ENCODE measurements around the gene RIN3.

The RIN3 gene

DNA sequence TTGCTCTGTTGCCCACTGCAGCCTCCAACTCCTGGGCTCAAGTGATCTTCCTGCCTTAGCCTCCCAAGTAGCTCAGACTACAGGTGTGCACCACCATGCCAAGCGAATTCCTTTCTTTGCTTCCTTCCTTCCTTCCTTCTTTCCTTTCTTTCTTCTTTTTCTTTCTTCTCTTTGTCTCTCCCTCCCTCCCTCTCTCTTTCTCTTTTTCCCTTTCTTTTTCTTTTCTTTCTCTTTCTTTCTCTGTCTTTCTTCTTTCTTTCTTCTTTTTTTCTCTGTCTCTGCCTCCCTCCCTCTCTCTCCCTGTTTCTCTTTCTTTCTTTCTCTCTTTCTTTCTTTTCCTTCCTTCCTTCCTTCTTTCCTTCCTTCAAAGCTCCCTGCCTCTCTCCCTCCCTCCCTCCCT lies 182.0 kb downstream of the RIN3 start:
- DNase-seq = no peak

DNA sequence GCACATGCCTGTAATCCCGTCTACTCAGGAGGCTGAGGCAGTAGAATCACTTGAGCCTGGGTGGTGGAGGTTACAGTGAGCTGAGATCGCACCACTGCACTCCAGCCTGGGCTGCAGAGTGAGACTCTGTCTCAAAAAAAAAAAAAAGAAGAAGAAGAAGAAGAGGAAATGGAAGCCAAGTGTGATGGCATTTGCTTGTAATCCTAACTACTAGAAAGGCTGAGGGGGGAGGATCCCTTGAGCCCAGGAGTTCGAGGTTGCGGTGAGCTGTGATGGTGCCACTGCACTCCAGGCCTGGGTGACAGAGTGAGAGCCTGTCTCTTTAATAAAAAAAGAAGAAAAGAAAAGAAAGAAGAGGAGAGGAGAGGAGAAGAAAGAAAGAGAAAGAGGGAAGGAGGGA lies 182.8 kb downstream of the RIN3 start:
- DNase-seq = no peak

DNA sequence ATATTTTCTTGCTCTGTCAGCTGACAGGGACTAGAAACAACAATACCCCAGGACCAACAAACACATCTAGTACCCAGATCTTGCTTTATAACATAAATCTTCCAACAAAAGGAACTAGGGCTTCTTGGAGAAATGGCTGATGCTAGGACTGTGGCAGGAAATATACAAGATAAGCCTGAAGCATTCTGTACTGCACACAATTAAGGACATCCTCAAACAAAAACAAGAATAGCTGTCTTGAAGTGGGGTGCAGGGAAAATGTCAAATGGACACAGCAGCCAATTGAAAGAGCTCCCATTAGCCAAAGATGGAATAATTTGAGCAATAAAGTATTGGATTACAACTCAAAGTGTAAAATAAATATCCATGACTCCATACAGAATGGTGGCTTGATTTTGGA lies 184.8 kb downstream of the RIN3 start:
- no peak for DNase-seq

DNA sequence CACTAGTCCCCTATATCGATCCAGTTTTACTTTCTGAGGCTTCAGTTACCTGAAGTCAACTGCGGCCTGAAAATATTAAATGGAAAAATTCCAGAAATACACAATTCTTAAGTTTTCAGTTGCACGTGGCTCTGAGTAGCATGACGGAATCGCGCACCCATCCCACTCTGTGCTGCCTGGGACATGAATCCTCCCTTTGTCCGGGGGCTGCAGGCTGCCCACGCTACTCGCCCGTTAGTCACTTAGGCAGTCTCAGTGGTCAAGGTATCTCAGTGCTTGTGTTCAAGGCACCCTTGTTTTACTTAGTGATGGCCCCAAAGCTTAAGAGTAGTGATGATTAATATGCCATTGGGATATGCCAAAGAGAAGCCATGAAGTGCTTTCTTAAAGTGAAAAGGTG lies 188.2 kb downstream of the RIN3 start:
- DNase-seq = no peak

DNA sequence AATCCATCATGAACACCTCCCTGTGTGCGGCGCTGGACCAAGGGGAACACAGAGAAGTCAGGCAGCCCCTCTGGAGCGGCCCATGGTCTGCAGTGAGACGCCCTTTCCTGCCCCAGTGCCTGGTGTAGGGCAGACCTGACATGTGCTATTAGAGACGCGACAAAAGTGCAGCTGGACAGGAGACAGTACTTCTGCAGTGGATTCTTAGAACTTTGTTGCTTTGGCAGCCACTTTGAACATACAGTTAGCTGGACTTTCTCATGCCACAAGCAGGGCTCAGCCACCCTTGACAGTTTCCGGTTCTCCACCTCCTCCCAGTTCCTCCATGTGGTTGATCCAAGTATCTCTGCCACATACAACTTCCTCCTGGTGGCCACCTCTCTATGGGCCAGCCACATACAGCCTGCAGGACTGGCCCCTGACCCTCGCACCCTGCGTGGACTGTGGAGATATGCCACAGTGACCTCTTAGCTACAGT lies 188.9 kb downstream of the RIN3 start:
- no peak for DNase-seq

DNA sequence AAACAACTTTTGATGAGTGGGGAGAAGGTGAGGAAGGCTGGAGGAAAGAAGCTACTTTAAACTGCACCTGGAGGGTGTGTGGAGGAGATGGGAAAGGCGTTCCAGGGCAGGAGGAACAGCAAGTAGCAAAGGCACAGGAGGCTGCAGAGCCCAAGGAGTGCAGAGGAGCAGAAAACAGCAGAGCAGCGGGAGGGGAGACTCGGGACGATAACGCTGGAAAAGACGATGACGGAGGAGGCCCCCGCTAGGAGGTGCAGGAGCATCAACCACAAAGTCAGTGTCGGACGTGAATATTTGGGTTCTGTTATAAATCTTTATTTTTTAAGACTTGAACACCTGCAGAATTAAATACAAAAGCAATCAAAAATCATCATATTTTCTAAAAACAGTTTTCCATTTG lies 189.9 kb downstream of the RIN3 start:
- no peak for DNase-seq

DNA sequence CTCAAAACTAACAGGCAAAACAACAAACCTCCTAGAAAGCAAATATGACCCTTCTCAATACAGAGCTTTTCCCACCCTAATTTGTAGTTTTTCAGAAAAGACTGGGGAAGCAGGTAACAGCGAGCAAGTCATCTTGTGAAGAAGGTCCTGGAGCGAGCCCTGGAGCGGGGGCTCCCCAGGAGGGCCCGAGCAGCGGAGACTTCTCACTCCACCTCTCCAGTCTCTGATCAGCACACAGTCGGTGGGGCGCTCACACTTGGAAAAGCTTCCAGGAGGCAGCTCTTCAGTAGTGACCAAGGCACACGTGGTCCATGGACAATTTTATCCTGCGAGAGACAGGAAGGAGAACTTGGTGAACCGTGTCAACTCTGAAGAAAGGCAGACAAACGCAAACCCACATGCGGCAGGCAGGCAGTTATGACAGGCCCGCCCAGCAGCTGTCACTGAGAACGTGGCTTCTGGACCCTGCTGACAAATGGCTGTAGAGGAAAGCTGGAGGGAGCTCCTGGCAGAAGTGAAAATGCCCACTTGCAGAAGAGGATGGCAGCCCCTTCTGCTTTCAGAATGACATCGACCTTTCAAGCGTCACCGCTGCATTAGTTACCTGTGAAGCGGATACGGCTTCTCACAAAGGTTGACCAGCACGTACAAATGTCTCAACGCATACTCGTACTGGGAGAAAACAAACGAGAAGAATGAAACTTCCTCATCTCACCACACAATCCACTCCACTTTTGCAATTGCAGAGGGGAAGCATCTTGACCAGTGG lies 190.6 kb downstream of the RIN3 start:
- DNase-seq = no peak

DNA sequence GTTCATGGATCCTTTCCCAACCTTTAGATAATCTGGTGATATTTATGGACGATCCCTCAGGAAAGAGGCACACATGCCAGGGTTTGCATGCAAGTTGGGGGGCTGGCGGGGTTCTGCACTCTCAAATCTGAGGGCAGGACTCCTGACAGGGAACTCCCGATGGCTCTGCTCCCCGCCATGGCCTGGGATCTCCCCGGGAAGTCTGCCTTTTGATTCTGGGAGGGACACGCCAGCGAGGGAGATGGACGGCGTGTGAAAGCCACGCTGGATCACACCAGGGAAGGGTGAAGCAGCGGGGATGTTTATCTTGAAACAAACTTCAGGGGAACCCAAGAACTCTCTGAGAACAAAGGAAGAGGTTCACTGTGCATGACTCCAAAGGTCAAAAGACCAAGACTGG lies 191.2 kb downstream of the RIN3 start:
- DNase-seq = no peak

DNA sequence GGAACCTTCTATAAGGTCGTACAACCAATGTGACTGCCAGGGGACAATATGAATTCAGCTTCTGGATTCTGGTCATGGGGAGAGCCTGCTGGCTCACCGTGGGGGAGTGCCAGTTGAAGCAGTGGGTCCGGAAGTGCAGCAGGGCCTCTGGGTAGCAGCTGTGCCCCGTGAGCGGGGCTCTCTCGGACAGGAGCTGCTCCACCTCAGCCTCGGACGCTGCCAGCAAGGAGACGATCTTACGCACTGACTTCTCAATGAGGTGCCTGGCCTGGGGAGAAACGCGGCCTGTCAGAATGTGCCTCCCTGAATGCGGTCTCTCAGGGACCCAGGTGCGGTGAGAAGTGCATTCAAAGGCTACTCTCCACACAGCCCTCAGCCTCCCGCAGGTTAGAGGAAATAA lies 192.8 kb downstream of the RIN3 start:
- no peak for DNase-seq

DNA sequence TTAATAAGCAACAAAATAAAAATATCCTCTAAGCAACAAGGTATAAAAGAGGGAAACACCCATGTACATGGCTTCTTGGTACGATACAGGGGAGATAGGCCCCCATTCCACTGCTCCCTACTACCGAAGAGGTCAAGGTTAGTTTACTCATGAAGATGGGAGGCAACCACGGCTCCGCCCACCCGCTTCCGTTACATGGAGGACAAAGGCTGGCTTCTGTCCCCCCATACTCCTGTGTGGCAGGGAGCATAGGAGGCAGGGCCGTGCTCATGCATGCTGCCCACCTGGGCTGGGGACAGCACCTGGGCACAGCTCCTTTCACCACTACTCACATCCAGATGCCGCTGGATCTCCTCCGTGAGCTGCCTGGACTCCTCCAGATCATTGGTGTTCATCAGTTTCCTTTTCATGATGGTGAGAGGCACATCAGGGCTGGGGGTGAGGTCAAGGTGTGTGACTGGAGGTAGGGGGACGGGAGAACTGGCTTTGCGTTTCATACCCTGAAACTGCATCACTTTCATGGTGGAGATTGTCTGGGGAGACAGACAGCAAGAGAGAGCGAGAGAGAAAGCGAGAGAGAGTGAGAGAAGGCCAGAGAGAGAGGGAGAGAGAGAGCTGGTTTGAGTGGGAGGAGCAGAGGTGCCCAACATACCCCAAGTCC lies 195.9 kb downstream of the RIN3 start:
- DNase-seq = no peak

DNA sequence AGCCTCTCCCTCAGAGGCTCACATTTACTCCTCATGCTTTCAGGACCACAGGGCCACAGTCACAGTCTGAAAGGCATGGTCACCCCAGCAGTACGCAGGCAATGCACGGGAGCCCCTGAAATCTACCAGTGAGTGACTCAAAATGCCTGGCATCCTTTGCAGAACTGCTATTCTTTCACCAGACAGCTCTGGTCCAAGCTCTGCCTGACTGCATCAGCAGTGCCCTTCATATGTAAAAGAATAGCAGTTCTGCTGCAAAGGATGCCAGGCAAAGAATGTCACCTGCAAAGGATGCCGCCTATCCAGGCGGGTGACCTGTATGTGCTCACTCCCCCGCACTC lies 196.4 kb downstream of the RIN3 start:
- DNase-seq = no peak

DNA sequence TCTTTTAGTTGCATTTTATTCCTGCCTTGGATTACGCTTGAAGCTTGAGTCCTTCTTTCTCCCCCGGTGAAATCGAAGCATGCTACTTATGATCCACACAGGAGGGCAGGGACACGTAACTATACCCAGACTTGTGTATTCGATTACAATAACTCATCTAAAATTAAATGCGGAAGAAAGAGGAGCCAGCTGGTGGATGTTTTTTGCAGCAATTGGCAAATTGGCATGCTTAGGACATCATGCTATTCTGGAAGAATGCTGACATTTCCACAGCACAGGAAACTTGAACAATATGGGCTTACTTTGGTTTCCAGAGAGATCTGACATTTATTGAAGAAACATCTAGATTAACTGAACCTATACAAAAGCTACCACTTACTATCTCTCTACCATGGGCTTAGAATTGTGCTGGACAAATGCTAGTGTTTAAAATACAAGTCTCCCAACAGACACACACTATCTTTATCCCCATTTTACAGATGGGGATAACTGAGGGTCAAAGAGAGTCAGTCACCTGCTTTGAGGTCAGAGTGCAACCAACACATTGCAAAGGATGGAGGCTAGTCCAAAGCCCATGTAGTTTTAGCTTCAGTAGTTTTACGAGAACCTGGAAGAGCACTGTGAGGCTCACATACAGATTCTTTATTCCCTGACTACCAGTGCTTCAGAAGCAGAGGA lies 198.5 kb downstream of the RIN3 start:
- DNase-seq = no peak

DNA sequence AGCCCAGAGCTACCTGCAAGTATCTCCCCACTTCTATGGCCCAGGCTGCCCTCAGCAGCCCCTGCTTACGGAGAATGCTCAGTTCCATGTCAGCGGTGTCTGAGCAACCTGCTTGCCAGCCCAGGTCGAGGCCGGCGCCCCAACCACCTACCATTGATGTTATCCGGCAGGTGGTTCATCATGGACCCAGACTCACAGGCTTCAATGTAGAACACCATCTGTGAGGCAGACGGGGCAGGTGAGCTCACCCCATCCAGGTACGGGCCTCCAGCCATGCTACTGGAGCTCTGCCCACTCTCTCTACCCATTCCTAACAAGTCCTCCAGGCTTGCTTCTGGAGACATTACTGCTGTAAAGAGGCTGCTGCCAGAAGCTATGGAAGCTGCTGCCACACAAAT lies 199.1 kb downstream of the RIN3 start:
- DNase-seq = no peak

DNA sequence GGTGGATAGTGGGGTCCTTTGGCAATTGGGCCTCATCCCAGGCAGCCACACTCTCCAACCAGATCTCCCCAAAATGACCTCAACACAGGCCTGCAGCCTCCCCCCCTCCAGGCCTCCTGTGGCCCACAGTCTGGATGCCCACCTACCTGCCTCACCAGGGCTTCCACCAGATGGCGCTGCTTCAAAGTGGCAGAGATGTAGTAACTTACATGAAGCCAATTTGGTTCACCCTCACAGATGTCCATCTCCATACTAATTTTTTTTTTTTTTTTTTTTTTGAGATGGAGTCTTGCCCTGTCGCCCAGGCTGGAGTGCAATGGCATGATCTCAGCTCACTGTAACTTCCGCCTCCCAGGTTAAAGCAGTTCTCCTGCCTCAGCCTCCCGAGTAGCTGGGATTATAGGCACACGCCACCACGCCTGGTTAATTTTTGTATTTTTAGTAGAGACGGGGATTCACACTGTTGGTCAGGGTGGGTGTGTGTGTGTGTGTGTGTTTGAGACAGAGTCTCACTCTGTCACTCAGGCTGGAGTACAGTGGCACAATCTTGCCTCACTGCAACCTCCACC lies 201.2 kb downstream of the RIN3 start:
- peak; percentile 76 to 81 for DNase-seq

DNA sequence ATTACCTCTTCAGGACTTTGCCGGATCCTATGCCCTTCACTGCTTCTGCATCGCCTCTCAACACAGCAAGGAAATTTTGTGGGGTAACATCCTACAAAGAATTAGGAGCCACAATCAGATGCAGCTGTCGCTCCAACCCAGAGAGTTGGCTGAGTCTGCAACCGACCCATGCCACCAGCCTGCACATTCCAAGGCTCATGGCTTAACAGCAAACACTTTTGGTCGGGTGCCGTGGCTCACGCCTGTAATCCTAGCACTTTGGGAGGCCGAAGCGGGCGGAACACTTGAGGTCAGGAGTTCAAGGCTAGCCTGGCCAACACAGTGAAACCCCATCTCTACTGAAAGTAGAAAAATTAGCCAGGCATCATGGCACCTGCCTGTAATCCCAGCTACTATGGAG lies 202.6 kb downstream of the RIN3 start:
- DNase-seq = no peak

DNA sequence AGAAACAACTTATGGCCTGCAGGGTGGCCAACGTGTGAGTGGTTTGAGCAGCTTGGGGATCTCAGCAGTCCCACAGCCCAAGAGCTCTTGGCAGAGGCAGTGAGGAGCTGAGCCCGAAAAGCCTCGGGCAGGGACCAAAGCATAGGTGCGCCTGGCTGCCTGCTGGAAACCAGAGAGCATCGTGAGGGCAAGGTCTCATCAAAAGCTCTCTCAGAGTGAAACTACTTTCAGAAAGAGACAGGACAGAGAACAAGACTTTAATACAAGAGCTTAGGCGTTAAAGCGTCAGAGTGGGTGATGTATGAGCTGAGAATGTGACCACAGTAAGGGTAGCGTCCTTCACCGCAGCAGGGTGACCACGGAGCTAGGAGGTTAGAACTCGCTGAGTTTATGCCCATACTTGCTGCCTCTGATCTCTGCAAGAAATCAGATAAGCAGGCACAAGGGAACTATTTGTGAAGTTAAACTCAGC lies 204.0 kb downstream of the RIN3 start:
- DNase-seq = no peak

DNA sequence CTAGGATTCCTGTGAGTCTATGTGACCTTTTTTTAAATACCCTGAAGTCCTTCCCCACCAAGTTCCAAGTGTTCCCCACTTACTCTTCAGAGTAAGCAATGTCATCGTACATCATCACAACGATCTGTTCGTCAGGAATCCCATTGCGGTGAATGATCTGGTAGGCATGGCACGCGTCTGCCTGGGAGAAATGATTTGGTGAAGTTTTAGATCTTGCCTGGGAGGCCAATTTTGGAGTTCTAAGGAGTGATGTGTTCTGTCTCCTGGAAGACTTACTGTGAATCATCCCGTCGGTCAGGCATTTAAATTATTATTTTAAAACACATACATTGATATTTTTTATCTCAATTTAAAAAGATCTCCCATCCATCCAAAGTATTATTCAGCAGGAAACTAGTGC lies 205.1 kb downstream of the RIN3 start:
- DNase-seq = no peak

DNA sequence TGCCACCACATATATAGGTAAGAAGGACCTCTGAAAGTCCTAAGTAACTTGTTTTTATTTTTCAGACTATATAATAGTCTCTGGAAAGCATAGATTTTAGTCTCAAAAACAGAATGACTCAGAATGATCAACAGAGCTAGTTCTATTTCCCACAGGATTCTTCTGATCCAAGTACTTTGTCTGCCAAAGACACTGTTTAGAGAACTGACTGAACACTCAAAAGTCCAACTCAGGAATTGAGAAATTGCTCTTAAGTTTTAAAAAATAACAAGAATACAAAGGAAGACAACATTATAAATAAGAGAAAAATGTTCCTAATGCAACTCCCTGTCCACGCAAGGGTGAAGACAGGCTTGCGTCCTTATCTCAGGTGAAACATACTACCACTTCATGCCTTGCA lies 205.8 kb downstream of the RIN3 start:
- no peak for DNase-seq

DNA sequence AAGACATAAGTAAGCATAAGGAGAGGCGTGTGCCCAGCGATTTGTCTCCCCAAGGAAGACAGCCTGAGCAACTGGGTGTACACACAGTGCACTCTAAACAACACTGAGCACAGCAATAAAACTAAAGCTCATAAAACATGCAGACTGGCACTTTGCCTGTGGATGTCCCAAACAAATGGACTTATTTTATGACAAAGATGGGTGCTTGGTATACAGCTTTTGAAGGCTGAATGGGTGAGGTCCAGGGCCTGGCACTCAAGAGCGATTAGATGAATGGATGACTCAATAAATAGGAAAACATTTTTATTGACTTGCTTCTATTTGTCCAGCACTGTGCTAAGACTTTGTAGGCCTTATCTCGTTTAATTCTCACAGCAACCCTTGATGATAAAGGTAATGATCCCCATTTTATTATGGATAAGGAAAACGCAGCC lies 206.3 kb downstream of the RIN3 start:
- DNase-seq = no peak

DNA sequence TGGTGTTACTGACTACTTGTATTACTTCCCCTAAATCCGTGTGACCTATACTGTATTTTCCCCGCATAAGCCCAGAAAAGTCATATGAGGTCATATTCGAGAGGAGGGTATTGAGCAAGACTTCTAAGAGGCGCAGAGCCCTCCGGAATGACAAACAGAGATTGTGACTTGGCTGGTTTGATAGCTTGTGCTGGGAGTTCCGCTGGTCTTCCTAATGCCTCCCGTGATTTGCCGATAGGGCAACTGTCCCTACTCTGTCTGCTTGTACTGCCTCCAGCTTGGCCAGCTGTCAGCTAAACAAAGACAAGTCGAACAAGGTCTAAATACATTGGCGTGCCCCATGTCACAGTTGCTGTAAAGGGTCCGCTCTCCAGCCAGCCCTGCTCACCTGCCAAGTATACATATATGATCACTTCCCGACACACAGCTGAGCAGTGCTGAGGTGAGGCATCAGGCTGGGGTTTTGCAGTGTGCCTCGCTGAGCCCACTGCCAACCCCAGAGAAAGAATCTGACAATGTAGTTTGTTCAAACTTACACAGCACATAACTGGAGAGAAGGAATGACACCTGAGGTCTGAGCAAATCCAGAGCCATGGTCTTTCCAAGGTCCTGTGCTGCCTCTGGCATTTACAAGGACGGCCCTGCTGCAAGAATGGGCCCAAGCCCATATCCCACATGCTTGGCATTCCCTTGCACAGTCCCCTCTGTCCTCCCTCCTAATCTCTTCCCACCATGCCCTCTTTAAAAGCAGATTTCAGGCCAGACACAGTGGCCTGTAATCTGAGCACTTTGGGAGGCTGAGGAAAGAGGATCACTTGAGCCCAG lies 211.1 kb downstream of the RIN3 start:
- no peak for DNase-seq

DNA sequence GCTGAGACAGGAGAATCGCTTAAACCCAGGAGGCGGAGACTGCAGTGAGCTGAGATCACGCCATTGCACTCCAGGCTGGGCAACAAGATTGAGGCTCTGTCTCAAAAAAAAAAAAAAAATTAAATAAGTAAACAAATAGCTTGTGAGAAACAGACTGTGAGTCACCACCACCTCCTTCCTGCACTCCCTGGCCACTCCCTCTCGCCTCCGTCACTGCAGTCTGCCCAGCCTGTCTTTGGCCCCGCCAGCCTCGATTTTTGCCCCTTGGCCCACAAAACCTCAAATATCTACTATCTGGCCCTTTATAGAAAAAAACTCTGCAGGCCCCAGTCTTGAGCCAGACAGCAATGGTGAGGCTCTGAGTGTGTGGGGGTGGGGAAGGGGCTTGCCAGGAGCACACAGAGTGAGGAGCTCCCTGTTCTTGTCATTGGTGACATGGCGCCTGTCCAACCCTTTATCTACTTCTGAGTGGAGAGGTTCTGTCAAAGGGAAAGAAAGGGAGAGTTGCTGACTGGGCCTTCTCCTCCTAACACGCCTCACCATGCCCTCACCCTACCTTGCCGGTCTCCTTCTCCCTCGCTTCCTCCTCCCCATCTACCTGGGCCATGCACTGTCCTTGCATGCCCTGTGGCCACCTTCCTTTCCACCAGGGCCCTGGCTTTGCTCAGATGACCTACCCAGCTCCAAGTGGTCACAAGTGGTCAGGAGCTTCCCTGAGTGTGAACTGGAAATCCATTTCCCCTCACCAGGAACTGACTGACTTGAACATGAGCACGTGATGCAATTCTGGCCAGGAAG lies 212.8 kb downstream of the RIN3 start:
- DNase-seq = peak in 1 of 2 experiments; percentile 18

DNA sequence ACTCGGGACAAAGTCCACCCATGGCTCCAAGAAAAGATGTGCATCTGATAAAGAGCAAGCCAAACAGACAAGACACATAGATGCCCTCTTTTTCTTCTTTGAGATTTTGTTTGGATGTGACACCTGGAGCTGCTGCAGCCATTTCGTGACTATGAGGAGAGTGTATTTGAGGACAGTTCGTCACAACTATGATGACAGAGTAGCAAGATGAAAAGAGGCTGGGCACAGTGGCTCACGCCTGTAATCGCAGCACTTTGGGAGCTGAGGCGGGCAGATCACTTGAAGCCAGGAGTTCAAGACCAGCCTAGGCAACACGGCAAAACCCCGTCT lies 213.3 kb downstream of the RIN3 start:
- no peak for DNase-seq

Data from activated CD4-positive, alpha-beta T cell treated with anti-CD3 and anti-CD28 coated beads, Interleukin-2, amount 50 U/mL, for 4 hours (primary cell).